HG02642 (cell line): ENCODE data around the gene SLC12A5.

Experiments used
- ATAC-seq: cut with Tn5 transposase; IDR thresholded peaks from one replicate; pipeline ENCODE4 v1.9.1; 2021; ENCODE audit warnings: mild to moderate bottlenecking; ENCODE audit not compliant: unreplicated experiment, poor library complexity

The SLC12A5 gene

GRCh38 chr20:46023999-46024398 lies 5.0 kb upstream of the SLC12A5 start:
- no peak for ATAC-seq

- no peak for ATAC-seq
Measured at GRCh38 chr20:46025376-46025783, 3.6 kb upstream of the SLC12A5 start.

- no peak for ATAC-seq
Measured at GRCh38 chr20:46027245-46027853, 1.7 kb upstream of the SLC12A5 start.

- no peak for ATAC-seq
Measured at GRCh38 chr20:46028110-46028509, 905 bp upstream of the SLC12A5 start.

- ATAC-seq, result no peak
Measured at GRCh38 chr20:46030284-46031013, 1.4 kb downstream of the SLC12A5 start.

GRCh38 chr20:46031014-46031569 lies 2.1 kb downstream of the SLC12A5 start:
- ATAC-seq, result no peak

- ATAC-seq, result no peak
Measured at GRCh38 chr20:46031701-46032254, 2.8 kb downstream of the SLC12A5 start.

- no peak for ATAC-seq
Measured at GRCh38 chr20:46034039-46034438, 5.0 kb downstream of the SLC12A5 start.

- no peak for ATAC-seq
Measured at GRCh38 chr20:46035253-46035652, 6.2 kb downstream of the SLC12A5 start.

GRCh38 chr20:46035713-46036112 lies 6.7 kb downstream of the SLC12A5 start:
- no peak for ATAC-seq

- ATAC-seq, result no peak
Measured at GRCh38 chr20:46036370-46036769, 7.4 kb downstream of the SLC12A5 start.

- ATAC-seq, result no peak
Measured at GRCh38 chr20:46037036-46037435, 8.0 kb downstream of the SLC12A5 start.

- no peak for ATAC-seq
Measured at GRCh38 chr20:46040902-46041535, 12.0 kb downstream of the SLC12A5 start.

- no peak for ATAC-seq
Measured at GRCh38 chr20:46043556-46043955, 14.5 kb downstream of the SLC12A5 start.

GRCh38 chr20:46044896-46045295 lies 15.9 kb downstream of the SLC12A5 start:
- ATAC-seq, result no peak

- ATAC-seq, result no peak
Measured at GRCh38 chr20:46046588-46047310, 17.7 kb downstream of the SLC12A5 start.

- ATAC-seq, result no peak
Measured at GRCh38 chr20:46047821-46048220, 18.8 kb downstream of the SLC12A5 start.

GRCh38 chr20:46049190-46049589 lies 20.2 kb downstream of the SLC12A5 start:
- ATAC-seq, result no peak

- no peak for ATAC-seq
Measured at GRCh38 chr20:46049815-46050214, 20.8 kb downstream of the SLC12A5 start.

- no peak for ATAC-seq
Measured at GRCh38 chr20:46050444-46050843, 21.4 kb downstream of the SLC12A5 start.
